Panc1 (cell line): ENCODE measurements around the gene TGIF1. TPM values are rescaled to one million over a fixed set of nuclear protein-coding genes. Genes with fewer than 3 reads are reported as not detected.
A peak's percentile ranks its signal among the peaks of the same experiment; 100 is the strongest.

Source experiments
- ATAC-seq: fragments of 200-7000 bp; cut with Tn5 transposase; 2 replicates; pipeline ENCODE4 v1.9.1; 2020; ENCODE audit warnings: mild to moderate bottlenecking, moderate library complexity
- BruUV-seq: library from RNA; stranded (reverse); fragments of 400-500 nt; replicated peaks from 2 replicates; lab custom pipeline; 2021; lab: Mats Ljungman, UMichigan
- CTCF ChIA-PET: fragments of 300-600 bp; sonication (Branson Sonifier 250); formaldehyde crosslinking; loops from one replicate; lab custom pipeline; 2022; ENCODE audit warnings: antibody characterized with exemption; lab: Charles Lee
- POLR2A ChIA-PET: fragments of 300-600 bp; sonication (Branson Sonifier 250); formaldehyde crosslinking; loops from one replicate; lab custom pipeline; 2022; ENCODE audit warnings: antibody characterized with exemption; lab: Charles Lee
- DNase-seq: peaks from one replicate; pipeline ENCODE4 v3.0.0-alpha.2; 2010; ENCODE audit warnings: low read depth, low spot score
- H3K27ac ChIP-seq: 2 replicates; pipeline ENCODE4 v1.5.1; 2011; ENCODE audit warnings: mild to moderate bottlenecking, low read length, inconsistent platforms
- H3K27me3 ChIP-seq: fragments of 200-500 bp; sonication (Bioruptor generic); 2 replicates; pipeline ENCODE4 v1.6.0; 2014; ENCODE audit warnings: low read length, inconsistent platforms; ENCODE audit not compliant: control insufficient read depth, insufficient read depth
- H3K36me3 ChIP-seq: fragments of 200-500 bp; sonication (Bioruptor generic); 2 replicates; pipeline ENCODE4 v1.5.1; 2014; ENCODE audit warnings: inconsistent platforms, mild to moderate bottlenecking, low read length, moderate library complexity; ENCODE audit not compliant: control insufficient read depth, insufficient read depth
- H3K4me1 ChIP-seq: 2 replicates; pipeline ENCODE4 v1.5.1; 2011; ENCODE audit warnings: inconsistent platforms, mild to moderate bottlenecking, low read length, moderate library complexity; ENCODE audit not compliant: control insufficient read depth, insufficient read depth
- H3K4me3 ChIP-seq, 2 experiments: 2 replicates each; pipeline ENCODE4 v1.5.1; 2011 to 2012; ENCODE audit warnings: low read depth in 2 of 2, low read length in 2 of 2, mild to moderate bottlenecking in 2 of 2, inconsistent platforms in 1 of 2, moderate library complexity in 1 of 2
- H3K9me3 ChIP-seq: fragments of 200-500 bp; sonication (Bioruptor generic); 2 replicates; pipeline ENCODE4 v1.5.1; 2014; ENCODE audit warnings: low read depth, mild to moderate bottlenecking, inconsistent platforms, low read length, moderate library complexity; ENCODE audit not compliant: control insufficient read depth, insufficient read depth
- CTCF ChIP-seq: fragments of 450-650 bp; IDR thresholded peaks from 2 replicates; pipeline ENCODE4 v1.5.1; 2017; ENCODE audit warnings: mild to moderate bottlenecking
- POLR2AphosphoS5 ChIP-seq: IDR thresholded peaks from 2 replicates; pipeline ENCODE4 v1.6.1; 2012; ENCODE audit warnings: mild to moderate bottlenecking, low read depth, low read length, moderate library complexity
- REST ChIP-seq, 2 experiments: IDR thresholded peaks; 2 replicates each; pipeline ENCODE4 v1.6.1; 2011 to 2012; ENCODE audit warnings: low read depth in 2 of 2, control low read depth in 1 of 2, low read length in 1 of 2, mild to moderate bottlenecking in 1 of 2, moderate library complexity in 1 of 2; ENCODE audit not compliant: insufficient read depth in 1 of 2
- SIN3A ChIP-seq: IDR thresholded peaks from 2 replicates; pipeline ENCODE4 v1.6.1; 2012; ENCODE audit warnings: low read depth, mild to moderate bottlenecking, low read length, moderate library complexity, borderline replicate concordance; ENCODE audit not compliant: insufficient read depth
- TCF7L2 ChIP-seq: IDR thresholded peaks from 2 replicates; pipeline ENCODE4 v1.6.1; 2011; ENCODE audit warnings: mild to moderate bottlenecking, low read depth, low read length, inconsistent platforms
- in situ Hi-C: cut with HindIII; loops from 2 replicates; pipeline ENCODE4 v1.10.0; 2016; ENCODE audit warnings: low sequenced_read_pairs, low pct_unique_long_range_greater_than_20kb
- intact Hi-C: fragments of 100-400 bp; cut with micrococcal nuclease; formaldehyde crosslinking; loops from one replicate; pipeline ENCODE4 v1.10.0; 2022; ENCODE audit not compliant: unreplicated experiment
- total RNA-seq: library from RNA; stranded (reverse); gene quantifications from one replicate; pipeline ENCODE4 v1.2.1, GENCODE V29; 2021; ENCODE audit not compliant: unreplicated experiment

Gene TGIF1
- total RNA-seq, 1 experiment from 2014 or later = 171 TPM

GRCh38 chr18:3472681-3473544 lies 22.9 kb downstream of the TGIF1 start:
- in situ Hi-C loops = no loop called here
- no peak for ATAC-seq

More at GRCh38 chr18:3472681-3473544, 22.9 kb downstream of the TGIF1 start:
- Histone ChIP-seq H3K27ac (peak overlapping the region; percentile 32; the same call in 1 of the 2 replicates), H3K9me3 (no peaks in the 10 kb centered on the region), H3K4me3 (no peak overlapping the region), H3K4me1 (no peaks in the 10 kb centered on the region; the same call in 1 of the 2 replicates), H3K27me3 (no peaks in the 10 kb centered on the region), H3K36me3 (no peaks in the 10 kb centered on the region)
- intact Hi-C loops = no loop called here
- no TSS peak for BruUV-seq
- POLR2A ChIA-PET = no interaction called here
- CTCF ChIA-PET = no interaction called here
- TF ChIP-seq CTCF (no peak), TCF7L2 (no peak), POLR2AphosphoS5 (no peak), SIN3A (no peak), REST (IDR thresholded peaks at IDR 0.05; ENCODE audit: insufficient read depth in 1 of 2, low read depth in 2 of 2, low read length in 1 of 2) (no peak)
- DNase-seq = no peak
